NCI-H1105 treated with DMSO at 0.1 percent for 48 hours (cell line): ENCODE data around the gene RPL28.
"Not testable (repeated sequence)": the region's sequence is repeated elsewhere in the genome, so short reads cannot be mapped to it uniquely, and the experiment has no call there.

Source experiments
- DNase-seq: peaks from one replicate; lab custom pipeline; 2025; lab: John Stamatoyannopoulos, UW

Gene RPL28

DNA sequence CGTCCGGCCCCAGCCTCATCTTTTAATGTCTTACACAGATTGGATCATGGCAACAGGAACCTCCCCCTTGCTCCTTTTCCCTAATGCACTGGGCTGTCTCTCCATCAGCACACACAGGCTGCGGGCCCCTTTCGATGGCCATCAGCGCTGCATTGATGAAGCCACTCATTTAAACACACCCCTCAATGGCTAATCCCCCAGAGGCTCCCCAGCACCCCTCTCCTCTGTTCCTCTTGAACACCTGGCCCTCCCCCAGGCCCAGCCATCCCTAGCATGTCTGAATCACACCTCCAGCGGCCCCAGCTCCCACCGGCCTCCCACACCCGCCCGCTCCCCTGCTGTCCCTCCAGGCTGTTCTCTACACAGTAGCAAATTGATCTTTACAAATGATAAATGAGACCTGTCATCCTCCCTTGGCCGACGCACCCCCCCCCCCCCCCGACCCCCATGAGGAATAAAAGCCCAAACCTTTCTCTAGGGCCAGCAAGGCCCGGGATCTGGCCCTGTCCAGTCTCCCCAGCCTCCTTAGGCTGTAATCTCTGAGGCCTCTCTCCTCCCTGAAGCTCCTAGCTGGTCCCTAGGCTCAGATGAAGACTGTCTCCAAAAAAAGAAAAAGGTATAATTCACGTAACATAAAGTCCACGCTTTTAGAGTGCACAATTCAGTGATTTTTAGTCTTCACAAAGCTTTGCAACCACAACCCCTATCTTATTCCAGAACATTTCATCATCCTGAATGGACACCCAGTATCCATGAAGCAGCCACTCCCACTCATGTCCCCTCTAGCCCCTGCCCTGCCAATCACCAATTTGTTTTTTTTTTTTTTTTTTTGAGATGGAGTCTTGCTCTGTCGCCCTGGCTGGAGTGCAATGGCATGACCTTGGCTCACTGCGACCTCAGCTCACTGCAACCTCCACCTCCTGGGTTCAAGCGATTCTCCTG is 7.4 kb downstream of the RPL28 start:
- DNase-seq: no peak

DNA sequence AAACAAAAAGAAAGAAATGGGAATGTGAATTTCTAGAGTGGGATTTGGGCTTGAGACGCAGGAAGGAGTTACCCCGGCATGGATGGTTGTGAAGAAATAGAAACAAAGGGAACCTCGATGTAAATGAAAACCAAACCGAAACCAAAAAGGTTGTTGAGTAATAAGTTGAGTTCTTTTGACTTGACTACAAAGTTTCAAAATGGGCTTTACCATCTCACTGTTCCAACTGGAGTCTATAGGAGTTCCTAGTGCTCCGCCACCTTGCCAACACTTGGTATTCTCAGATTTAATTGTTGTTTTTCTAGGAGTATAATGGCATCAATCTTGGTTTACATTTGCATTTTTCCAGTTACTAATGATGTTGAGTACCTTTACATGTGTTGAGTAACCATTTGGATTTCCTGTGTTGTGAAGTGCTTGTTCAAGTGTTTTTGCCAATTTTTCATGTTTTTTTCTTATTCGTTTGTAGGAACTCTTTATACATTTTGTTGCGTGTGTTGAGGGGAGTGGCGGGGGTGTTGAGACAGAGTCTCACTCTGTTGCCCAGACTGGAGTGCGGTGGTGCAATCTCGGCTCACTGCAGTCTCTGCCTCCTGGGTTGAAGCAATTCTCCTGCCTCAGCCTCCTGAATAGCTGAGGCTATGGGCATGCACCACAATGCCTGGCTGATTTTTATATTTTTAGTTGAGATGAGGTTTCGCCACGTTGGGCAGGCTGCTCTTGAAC is 12.6 kb downstream of the RPL28 start:
- no peak for DNase-seq

DNA sequence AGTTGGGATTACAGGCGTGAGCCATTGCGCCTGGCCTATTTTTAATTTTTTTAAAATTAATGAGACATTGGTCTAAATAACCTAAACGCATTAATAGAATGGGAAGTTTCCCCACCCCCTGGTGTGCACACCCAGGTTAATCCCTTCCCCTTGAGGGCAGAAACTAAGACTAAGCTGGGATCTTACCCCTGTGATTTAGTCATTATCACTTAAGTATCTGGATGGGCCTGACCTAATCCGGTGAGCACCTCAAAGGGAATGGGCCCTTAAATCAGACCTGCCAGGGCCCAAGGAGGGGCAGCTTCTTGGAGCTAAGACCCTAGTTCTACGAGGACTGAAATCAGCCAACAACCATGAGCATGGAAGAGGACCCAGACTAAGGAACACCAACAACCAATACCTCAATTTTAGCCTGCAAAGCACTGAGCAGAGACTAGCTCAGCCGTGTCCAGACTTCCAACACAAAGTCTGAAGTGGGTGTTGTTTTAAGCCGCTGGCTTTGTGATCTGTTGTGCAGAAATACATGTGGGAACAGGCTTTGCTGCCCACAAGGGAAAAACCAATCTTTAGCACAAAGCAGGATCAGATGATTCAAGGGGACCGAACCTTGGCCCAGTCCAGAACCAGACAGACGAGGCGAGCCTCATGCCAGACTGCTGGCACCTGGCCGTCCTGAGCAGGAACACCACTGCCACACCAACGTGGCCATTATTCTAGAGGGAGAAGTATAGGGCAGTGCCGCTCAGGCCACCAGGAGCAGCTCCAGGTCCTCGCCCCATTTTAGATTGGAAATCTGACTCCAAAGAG is 14.8 kb downstream of the RPL28 start:
- DNase-seq: no peak

DNA sequence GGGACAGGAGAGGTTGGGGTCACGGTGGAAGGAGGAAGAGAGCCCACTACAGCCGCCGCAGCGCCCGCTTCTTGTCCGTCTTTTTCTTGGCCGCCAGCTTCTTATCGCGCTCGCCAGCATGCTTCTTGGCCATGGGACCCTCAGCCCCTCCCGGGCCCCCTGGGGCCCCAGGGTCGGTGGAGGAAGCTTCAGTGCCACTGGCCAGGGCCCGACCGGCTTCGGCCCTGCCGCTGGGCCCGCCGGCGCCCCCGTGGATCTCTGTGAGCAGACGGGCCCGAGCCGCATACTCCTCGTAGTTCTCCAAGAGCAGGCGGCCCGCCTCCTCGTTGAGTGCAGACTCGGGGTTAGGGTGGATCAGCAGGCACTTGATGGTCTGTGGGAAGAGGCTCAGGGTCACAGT is 15.7 kb downstream of the RPL28 start:
- DNase-seq: not testable (repeated sequence)

DNA sequence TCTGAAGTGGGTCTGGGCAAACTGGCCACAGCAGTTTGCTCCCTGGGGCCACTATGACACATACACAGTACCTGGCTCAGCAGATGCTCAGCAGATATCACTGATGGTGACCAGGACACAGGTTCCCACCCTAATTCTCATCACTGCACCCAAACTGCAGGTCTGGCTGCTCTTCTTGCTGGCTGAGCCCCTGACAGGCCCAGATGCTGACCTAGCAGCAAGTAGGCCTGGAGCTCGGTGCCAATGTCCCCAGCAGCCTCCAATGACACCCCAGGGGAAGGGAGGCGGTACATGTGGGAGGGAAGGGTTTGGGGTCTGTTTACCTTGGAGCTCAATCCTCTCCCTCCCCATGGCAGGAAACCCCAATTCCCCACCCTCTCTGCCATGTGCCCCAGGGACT is 16.8 kb downstream of the RPL28 start:
- DNase-seq: no peak

DNA sequence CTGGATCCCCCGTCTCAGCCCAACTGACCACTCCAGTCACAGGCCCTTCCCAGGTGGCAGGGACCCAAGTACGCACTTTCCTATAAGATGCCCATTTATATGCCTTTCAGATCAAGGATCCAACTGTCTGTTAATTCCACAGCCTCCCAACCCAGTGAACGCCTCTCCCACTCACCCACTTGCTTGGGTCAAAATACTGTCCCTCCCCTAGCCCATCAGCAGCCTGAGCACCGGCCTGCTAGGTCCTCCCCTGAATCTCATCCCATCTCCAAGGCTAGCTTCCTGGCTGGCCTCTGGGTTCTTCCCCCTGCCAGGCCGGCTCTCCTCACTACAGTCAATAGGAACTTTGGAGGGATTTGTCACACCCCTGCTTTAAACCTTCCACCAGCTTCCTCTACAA is 19.9 kb downstream of the RPL28 start:
- DNase-seq: no peak

DNA sequence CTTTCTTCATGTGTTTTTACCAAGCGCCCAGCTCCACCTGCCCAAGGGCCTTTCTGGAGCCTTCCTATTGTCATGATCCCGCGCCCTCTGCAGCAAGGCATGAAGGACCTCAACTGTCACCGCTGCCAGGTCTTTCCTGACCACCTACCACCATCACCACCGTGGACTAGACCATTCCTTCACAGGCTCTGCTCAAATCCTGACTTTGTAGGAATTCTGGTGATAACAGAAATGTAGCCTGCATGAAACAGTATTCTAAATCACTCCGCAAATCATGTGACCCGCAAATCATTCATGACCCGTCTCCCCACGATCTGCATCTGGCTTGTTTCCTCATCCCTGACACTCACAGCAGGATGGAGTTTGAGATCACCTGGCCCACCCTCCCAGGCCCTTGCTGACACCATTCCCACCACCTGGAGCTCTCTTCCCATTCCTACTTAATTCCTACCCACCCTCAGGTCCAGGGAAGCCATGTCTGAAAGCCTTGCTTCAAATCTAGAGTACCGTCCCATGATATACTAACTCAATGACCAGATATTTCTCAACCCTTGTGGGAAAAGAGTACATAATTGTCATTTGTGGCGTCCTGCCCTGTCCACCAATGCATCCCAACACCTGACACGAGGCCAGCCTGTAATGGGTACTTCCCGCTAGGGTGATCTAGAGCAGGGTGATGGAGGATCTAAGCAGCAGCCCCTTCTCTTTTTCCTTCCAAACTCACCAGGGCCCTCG is 20.5 kb downstream of the RPL28 start:
- DNase-seq: no peak

DNA sequence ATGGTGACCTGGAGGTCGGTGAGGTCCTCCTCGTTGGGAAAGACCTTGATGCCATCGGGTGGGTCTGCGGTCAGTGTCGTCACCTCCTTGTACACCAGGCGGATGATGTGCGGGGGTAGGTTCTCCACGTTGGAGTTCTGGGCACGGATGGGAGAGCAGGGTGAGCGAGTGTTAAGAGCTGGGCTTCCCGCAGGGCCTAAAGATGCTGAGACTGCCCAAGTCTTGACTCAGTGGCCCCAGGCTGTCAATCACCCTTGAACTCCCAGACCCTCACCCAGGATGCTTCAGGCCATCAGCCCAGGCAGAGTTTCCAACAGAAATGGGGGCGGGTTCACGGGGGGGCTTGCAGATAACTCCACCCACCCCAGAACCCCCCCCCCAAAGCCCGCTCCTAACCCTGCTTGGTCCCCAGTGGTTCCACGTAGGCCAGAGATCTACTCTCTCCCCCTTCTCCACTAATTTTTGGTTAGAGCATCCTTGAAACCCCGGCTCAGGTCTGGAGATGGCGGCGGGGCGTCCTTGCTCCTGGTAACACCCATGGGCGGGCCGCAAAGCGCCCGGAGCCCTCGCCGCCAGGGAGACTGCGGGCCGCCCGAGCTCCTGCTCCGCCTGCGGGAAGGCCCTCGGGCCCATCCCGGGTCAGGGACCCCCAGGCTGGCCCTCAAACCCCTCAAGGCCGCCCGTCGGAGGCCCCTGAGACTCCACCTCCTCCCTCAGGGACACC is 21.3 kb downstream of the RPL28 start:
- no peak for DNase-seq

DNA sequence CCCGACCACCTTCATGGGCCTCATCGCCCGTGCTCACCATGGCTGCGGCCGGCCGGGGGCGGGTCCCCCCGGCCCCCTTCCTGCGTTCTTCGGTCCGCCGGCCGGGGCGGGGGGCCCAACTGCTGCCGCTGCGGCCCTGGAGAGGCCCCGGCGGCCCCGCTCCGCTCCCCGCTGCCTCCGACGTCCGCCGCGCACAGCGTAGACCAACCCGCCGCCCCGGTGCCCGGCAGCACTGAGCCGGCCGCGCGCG is 21.7 kb downstream of the RPL28 start, which contains the start of gene UBE2S:
TSS of gene UBE2S (minus strand) at position 239 of the 250 bp plus-strand sequence. CDS start at position 40, 199 bp downstream.
- DNase-seq: not testable (repeated sequence)

DNA sequence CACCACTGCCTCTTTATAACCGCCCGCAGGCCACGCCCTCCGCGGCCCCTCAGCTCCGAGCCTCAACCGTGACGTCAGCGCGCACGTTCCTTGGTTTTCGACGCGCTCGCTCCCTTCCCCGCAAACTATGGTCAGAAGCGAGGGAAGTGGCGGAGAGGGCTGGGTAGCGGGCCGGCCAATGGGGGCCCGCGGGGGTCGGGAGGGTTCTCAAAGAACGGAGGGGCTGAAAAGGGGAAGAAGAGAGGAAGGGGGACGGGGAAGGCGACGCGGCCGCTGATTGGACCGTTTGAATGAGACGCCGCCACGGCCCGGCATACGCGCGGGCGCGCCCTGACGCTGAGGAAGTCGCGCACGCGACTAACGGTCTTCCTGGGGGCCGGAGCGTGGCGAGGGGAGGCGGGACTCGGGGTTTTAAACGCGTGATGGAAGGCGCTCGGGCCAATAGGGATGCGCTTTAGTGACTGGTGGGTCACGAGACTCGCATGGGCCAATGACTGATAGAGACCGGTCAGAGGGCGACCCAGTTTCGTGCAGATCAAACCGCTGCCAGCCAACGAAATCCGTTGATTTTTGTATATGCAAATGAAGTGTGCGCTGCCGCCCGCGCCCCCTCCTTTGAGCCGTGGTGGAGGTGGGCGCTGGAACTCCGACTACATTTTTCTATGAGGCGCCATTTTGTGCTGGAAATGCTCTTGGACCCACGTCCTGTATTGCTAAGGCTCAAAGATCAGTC is 22.2 kb downstream of the RPL28 start:
- peak; percentile 100 for DNase-seq

DNA sequence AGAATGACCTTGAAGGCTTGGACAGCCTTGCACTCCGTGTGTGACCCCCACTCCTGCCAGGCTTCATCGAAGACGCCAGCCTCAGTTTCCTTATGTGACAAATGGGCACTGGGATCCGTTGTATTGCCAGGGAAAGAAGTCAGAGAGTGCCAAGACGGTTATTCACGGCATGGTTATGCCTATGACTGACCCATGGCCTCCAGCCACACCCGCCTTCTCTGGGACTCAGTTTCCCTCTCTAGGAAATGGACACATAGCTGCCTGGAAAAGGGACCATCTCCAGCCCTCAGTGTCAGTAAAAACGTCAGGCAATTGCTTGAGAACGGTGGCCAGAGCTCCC is 22.8 kb downstream of the RPL28 start:
- DNase-seq: no peak

DNA sequence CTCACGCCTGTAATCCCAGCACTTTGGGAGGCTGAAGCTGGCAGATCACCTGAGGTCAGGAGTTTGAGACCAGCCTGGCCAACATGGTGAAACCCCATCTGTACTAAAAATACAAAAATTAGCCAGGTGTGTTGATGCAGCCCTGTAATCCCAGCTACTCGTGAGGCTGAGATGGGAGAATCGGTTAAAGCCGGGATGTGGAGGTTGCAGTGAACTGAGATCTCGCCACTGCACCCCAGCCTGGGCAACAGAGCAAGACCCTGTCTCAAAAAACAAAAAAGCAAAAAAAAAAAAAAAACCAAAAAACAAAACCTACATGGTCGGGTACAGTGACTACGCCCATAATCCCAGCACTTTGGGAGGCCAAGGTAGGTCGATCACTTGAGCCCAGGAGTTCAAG is 23.4 kb downstream of the RPL28 start:
- not testable (repeated sequence) for DNase-seq

DNA sequence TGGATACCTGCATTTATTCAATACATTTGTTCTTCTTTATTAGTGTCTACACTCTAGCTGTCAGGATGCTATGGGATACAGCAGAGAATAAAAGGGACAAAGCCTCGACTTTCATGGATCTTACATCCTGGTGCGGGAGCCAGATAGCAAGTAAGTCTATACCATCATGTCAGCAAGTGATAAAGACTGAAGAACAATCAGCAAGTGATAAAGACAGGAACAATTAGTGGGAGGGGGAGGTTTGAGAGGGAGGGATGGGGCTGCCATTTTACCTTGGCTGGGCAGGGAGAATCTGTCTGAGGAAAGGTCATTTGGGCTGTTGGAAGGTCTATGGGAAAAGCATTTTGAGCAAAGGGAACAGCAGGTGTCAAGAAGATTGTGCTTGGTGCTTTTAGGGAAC is 24.4 kb downstream of the RPL28 start:
- no peak for DNase-seq

DNA sequence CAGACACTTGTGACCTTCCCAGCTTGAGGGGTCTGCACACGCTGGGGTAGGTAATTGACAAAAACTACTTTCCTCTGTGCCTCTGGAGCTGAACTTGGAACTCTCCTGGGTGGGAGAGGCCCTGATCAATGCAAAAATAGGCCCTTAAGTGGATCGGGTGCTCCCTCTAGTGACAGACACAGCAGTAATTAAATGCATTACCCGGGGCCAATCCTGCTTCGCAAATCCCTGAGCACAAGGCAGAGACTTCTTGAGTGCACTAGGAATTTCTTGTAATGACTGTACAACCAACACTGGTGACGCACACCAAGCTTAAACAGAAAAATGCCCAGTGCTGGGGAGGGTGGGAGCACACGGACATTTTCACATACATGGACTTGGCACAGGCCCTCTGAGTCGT is 32.5 kb downstream of the RPL28 start:
- DNase-seq: peak; percentile 60

DNA sequence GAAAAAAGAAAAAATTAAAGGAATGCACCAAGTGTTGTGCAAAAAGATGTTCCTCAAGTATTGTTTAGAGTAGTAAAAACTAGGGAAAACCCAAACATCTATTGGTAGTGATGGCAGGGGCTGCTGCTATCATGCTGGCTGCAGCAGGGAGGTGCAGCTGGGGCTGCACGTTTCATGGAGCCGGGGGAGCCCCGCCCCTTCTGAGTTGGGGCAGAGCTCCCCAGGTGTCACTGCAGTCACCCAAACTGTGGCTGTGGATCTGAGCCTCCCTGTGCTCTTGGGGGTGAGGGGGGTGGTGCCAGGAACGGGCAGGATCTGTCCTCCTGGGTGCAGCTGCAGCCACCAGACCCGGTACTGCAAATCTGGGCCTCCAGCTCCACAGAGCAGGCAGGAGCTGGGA is 33.4 kb downstream of the RPL28 start:
- no peak for DNase-seq

DNA sequence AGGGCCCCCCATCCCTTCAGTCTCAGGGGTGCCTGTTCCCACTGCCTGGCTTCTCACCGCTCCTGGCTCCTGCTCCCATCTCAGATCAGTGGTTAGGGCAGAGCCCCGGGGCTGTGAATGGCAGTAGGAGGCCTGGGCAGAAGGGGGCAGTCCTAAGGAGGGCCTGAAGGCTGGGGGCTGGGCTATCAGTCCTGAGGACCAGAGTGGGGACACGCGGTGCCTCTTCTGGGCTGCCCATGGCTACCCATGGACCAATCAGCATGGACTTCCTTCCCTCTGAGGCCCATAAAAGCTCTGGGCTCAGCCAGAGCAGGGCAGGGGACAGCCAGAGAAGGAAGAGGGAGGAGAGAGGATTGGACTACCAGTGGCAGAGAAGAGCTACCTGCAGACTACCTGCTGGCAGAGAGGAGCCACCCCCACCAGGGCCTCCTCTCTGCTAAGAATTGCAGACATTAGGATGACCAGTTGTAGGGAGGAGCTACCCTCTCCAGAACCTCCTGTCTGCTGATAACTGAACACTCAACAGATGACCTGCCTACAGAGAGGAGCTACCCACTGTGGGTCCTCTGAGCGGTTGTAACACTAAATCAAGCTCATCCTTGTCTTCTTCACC is 34.0 kb downstream of the RPL28 start:
- DNase-seq: no peak

DNA sequence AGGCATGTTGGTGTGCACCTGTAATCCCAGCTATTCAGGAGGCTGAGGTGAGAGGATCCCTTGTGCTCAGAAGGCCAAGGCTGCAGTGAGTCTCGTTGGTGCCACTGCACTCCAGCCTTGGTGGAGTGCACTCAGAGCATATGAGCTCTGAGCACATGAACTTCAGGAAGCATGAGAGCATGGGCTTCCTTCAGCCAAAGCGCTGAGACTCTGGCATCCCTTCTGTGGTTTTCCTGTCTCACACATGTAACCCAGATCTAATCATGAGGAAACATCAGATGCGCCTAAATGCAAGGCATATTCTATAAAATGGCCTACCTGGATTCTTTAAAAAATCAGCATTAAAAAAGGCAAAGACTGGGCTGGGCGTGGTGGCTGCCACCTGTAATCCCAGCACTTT is 35.5 kb downstream of the RPL28 start:
- DNase-seq: not testable (repeated sequence)

DNA sequence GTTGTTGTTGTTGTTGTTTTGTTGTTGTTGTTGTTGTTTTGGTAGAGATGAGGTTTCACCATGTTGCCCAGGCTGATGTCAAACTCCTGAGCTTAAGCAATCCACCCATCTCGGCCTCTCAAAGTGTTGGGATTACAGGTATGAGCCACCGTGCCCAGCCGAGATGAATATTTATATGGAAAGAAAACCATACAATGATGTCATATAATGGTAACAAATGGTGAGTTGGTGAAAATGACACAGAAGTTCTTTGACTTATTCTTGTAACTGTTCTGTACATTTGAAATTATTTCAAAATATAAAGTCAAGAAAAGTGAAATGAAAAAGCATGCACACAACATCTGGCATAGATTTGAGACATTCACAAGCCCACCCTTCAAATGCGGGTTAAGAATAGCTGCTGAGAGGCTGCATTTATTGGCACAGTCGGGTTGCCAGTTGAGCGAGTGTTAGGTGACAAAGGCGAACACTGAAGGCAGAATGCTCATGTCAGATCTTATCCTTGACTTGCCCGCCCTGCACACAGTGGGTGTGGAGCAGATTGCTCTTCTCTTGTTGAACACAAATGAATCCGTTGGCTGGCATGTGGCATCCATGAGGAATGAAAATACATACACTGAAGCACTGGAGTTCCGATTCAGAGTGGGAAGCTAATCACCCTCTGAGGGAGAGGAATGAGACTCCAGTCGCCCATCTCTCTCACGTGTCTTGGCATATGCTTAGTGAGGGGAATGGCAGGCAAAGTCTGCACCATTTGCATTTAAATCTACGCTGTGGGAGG is 37.7 kb downstream of the RPL28 start:
- no peak for DNase-seq

DNA sequence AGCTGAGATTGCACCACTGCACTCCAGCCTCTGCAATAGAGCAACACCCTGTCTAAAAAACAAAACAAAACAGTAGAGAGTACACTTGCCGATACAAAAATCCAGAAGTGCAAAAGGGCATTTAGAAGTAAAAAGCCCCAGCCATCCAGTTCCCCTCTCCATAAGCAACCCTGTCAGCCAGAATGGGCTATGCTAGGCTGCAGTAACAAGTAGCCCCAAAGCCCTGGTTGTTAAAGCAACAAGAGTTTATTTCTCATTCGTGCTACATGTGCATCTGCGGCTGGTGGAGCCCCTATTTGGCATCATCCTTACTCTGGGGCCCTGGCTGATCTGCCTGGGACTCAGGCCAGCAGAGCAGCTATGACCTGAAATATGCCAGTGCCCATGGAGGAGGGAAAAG is 38.8 kb downstream of the RPL28 start:
- no peak for DNase-seq
